SKM-1 (cell line): ENCODE data around the gene MAPK8IP1.

Experiments
- DNase-seq: peaks from one replicate; lab custom pipeline; 2025; ENCODE audit not compliant: unreplicated experiment; lab: John Stamatoyannopoulos, UW

Gene MAPK8IP1

DNA sequence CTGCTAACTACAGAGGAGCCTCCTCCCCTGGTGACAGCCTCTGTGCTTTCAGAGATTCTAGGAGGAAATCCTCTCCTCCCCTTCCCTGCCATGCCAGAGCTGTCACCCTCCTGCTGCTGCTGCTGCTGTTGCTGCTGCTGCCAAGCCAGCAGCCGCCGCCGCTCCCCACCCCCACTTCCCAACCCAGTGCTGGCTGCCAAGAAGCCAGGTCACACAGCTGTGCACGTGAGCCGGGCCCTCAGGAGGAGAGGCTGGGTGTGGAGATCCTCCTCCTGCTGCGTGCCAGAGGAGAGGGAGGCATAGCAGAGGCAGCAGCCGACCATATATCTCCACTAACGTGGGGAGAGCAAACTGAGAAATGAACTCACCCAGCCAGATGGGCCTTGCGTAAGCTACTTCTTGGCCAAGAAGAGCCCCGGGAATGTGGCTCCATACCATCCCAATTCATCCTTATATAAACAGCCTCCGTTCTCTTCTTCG, 25.8 kb upstream of the MAPK8IP1 start:
- DNase-seq, result no peak

DNA sequence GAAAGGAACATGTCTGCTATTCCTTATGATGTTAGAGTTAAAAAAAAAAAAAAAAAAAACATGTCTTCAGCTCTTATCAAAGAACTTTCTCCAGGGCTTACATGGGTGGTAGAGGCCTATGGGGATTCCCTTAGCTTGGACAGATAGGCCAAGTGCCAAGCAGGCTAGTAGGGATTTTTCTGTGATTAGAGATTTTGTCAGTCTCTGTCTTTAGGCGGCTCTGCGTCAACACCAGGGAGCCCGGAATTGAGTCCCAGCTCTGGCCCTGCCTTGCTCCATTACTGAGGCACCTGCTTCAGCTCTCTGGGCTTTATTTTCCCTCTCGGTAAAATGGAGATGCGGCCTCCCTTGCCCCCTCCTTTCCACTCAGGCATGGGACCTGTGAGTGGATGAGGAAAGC, 25.1 kb upstream of the MAPK8IP1 start:
- DNase-seq, result no peak

DNA sequence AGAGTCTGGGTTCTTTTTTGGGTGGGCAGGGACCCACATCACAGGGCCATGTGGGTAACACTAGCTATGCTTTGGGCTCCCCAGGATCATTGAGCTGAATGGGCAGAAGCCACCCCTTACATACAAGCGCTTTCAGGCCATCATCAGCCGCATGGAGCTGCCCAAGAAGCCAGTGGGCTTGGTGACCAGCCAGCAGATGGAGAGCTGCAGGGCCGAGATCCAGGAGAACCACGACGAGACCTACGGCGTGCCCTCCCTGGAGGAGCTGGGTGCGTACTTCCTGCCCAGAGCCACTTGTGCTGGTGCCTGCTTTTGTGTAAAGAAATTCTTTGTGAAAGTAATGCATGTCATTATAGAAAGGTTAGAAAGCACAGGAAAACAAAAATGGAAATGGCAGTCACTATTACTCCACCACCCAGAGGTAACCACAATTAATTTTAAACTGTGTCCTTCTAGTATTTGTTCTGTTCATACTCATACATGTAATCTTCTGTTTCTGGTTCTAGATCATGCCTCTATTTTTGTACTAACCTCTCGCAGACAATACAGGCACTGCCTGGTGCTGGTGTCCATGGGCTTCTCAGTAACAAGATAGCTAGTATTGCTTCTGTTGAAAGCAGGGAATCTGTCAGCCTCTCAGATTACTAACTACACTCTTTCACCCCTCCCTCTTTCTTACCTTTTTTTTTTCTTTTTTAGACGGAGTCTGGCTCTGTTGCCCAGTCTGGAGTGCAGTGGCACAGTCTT, 24.5 kb upstream of the MAPK8IP1 start:
- no peak for DNase-seq

DNA sequence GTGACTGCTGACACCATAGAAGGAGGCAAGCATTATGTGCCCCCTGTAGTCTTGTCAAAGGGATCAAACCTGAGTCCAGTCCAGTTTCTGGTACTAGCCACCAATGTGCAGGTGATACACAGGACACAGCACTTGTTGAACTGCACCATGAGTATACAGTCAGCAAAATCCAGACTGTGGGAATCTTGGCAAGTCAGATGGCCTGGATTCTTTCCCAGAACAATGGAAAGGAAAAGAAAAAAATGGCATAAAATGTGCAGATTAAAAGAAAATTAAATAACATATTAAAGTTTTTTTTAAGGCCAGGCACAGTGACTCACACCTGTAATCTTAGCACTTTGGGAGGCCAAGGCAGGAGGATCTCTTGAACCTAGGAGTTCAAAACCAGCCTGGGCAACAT, 21.4 kb upstream of the MAPK8IP1 start:
- DNase-seq, result no peak

DNA sequence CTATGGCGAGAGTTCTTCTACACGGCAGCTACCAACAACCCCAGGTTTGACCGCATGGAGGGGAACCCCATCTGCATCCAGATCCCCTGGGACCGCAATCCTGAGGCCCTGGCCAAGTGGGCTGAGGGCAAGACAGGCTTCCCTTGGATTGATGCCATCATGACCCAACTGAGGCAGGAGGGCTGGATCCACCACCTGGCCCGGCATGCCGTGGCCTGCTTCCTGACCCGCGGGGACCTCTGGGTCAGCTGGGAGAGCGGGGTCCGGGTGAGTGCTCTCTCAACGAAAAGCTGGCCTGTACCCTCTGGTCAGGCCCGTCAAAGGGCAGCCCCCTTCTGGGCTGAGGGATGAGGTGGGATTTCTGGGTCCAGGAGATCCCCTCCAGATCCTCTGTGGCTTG, 15.9 kb upstream of the MAPK8IP1 start:
- no peak for DNase-seq

DNA sequence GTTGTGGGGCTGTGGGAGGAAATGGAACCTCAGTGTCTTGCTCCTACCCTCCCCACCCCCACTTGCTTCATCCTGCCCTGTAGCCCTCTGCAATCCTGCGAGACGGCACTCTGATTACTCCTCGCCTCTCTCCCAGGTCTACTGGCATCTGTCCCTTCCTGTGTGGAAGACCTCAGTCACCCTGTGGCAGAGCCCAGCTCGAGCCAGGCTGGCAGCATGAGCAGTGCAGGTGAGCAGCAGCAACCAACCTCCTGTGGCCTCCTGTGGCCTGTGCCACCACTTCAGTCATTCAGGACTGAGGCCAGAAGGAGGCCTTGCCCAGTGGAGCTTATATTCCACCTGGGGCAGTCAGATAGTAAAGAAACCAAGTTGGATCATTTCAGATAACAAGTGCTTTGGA, 14.7 kb upstream of the MAPK8IP1 start:
- no peak for DNase-seq

DNA sequence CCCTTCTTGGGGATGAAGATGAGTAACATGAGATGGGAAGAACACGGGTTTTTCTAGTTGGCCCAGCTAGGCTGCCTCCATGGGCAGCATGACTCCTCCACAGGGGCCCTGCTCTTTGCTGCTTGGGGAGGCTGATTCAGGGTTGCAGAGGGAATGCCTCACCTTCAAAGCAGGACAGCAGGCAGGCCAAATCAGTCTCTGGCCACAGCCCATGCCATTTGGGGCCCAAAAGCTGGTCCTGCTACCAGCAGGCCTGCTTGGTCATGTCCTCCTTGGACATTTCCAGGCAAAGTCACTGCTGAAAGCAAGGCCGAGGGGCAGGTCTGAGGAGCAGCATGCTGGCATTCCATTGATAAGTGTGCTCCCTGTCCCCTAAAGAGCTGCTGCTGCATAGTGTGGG, 13.8 kb upstream of the MAPK8IP1 start:
- no peak for DNase-seq

DNA sequence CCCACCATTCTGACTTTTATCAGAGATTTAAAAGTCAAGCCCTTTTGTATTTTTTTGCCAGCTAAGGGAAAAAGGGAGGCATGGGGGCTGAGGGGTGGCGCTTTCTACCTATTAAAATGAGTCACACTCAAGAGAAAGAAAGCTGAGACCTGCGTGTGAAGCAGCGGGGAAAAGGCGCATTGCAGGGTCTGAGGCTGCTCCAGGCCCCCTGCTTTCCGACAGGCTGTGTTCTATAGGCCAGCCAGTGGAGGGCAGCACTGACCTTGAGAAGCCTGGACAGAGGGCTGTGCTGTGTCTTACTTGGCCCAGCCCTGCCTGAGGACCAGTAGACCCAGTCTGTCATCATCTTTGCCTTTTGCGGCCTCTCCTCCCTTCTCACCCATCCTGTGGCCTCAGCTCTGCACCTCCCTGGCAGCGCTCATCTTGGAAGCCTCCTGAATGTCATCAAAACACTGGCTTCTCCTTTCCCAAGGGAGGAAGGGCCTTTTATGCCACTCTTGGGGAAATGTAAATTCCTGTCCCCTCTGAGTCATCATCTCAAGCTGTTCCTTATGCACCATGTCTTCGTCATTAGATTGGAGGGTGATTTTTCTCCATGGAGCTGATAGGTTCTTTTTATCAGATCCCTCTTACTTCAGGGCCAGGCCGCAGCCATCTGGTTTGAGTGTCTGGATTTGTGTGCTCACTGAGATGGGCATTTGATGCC, 12.6 kb upstream of the MAPK8IP1 start:
- DNase-seq, result peak; percentile 16

DNA sequence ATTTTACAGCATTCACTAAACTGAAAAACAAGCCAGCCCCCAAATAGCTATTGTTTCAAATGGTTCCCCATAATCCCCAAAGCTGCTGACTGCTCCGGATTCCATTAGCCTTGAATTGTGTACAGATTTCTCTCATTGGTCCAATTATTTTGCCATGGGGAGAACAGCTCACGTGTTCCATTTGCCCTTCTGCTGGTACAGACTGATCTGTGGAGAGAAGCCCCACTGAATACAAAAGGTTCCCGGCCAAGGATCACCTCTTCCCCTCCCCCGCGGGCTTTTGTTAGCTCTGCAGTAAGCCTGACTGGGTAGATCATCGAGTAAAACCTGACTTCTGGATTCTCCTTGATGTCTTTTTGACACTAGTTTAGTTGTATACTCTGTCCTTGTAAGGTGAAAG, 9.1 kb upstream of the MAPK8IP1 start:
- no peak for DNase-seq

DNA sequence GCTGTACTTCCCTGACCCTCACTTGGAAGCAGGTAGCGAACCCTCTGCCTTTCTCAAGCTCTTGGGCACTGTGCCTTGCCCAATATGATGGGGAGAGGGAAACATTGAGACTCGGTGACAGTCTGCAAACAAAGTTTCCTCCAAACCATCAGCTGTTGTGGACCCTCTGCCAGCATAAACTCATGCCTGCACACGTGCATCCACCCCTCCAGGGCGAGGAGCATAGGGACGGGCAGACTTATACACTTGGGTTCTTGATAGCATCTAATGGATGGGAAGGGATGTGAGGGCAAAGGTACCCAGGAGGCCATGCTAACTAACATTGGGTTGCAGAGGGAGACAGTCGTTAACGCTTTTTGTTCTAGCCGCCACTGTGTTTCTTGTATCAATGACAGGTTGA, 8.2 kb upstream of the MAPK8IP1 start:
- no peak for DNase-seq

DNA sequence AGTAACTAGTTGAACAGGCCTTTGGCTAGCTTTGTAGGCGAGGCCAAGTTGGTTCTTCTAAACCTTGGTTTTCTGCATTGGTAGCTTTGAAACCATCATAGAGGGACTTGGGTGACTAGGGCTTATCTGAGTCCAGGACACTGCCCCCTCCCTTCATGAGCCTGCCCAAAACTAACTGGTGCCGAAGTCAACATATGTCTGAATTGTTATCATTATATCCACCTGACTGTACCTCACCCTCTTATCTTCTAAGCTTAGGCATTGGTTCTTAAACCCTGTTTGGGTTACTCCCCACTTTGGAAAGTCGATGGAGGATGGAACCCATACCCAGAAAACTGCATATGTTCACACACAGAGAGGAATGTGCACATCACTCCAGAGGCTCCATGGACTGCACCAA, 7.6 kb upstream of the MAPK8IP1 start:
- no peak for DNase-seq

DNA sequence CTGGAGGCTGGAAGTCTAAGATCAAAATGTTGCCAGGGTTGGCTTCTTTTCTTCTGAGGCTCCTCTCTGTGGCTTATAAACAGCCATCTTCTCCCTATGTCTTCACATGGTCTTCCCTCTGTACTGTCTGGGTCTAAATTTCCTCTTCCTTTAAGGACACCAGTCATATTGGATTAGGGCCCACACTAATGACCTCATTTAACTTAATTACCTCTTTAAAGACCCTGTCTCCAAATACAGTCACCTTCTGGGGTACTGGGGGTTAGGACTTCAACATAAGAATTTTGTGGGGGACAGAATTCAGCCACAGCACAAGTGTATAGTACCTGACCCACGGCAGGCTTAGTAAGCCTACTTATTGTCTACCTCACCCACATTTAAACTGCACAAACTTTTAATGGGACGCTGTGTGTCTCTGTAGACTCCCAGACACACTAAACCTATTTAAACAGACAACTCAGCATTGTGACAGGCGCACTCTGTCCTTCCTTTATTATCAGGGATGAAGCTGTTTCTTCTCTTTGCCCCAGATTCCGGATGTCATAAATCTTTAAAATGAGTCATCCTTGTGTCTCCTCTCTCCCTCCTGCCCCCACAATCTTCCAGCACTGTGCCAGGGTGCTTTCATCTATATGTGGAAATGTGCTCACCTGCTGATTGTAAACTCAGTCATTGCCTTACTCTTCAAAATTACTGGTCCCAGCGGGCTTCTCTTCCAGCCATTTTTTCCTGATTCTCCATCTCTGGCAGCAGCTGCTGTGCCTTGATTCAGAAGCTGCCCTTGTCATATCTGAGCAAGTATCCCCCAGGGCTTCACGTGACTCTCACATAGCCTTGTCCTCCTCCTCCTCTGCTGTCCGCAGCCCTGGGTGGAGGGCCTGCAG, 5.4 kb upstream of the MAPK8IP1 start:
- DNase-seq, result no peak

DNA sequence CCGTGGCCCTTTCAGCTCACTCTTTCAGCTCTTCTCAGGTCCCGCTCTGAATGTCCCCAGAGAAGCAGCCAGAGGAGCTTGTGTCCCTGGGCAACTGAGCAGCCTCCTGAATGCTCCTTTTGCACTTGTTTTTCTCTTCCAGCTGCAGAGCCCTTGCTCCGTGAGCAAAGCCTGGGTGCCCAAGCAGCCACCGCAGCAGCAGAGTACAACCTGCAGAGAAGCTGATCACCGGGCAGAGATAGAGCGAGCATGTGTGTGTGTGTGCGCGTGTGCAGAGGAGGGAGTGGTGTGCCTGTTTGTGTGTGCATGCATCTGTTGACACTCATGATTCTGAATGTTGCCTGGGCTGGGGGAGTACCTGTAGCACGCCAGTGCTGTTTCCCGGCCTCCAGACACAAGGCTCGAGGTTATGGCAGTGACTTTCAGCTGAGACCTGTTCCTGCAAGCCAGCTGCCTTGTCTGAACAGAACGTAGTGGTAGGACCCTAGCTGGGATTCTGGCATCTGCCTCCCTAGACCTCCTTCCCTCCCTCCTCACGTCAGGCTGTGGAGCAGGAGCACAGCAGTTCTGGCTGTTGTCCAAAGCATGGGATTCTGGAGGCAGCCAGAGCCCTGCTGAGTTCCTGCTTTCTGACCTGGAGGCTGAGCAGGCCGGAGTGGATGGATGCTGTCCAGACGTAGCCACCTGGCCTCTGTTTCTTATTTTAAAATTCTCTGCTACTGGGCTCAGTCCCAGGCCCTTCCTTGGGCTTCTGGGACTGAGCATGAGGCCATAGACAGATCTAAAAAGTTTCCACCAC, 4.5 kb upstream of the MAPK8IP1 start:
- no peak for DNase-seq

DNA sequence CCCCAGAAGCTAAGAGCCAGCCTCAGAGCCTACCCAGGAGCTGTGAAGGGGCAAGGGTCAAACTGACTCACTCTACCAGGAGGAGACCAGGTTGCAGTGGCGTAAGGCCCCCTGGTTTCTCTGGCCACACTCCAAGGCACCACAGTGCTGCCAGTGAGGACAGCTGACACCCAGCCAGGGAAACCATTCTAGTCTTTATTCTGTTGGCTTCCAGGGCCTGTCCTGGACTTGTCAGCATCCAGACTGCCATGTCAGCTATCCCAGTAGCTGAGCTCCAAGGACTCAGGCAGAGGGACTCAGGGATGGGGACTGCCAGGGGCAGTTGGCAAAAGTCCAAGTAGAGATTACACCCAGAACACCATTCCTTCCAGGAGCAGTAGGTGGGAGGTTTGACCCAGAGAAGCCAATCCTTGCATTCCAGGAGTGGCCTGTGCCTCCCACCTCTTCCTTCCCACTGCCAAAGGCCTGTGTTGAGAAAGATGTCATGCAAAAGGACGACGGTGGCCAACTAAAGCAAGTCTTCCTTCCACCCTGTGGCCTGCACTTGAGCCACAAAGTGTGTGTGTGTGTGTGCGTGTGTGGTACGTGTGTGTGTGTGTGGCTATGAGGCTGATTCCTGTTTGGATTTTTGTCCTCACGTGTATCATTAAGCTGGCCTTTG, 3.6 kb upstream of the MAPK8IP1 start:
- no peak for DNase-seq

DNA sequence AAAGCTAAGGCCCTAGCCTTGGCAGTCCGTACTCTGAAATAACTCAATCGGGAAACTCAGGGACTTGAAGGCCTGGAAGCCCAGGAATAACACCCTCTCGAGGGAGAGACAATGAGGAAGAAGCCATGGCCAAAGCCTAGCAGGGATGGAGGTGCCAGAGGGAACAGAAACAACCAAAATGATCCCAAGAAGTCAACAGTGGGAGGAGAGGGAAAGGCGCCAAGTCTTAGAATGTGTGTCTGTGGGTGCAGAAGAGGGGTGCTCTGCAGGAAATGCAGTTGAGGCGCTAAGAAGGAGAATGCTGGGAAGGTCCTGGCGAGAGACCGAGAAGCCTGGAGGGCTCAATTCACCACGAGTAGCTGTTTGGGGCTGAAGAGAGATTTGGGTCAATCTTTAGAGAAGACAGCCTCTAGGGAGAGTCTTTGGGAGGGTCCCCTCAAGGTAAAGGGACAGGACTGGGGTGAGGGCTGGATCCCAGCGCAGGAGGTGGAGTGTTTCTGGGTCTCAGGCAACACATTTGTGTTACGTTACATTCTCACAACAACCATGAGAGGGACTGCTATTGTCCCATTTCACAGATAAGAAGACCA, 760 bp upstream of the MAPK8IP1 start:
- DNase-seq, result no peak

DNA sequence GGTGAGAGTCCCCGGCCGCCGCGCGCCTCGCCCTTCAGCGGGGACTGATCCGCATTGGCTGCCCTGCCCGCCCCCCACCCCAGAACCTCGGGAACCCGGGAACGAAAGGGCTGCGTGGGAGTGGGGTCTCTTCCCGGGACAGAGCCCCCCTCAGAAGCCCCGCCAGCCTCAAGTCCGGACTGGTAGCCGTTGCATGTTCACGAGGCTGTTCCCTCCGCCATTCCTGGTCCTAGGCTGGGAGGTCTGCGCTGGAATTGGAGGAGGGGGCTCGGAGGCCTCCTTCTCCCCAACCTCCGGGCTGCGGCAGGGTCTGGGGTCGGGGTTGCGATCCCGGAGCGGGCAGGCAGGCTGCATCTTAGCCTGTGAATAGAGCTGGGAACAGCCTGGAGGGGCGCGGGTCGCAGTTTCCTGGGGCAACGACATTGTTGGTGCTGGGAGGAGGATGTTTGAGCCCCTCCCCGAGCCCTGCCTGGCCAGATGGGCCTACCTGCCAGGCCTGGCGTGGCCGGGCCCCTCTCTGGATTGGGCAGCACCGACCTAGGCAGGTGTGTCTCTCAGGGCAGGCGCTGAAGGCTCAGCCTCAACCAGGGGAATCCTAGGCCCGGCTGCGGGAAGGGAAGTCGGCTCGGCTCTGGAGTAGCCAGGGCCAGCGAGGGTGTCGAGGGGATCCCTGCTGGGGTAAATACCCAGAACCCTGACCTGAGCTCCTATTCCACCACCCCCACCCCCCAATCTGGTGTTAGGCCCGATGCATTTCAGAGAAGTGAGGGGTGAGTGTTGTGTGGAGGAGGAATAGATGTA, 670 bp downstream of the MAPK8IP1 start:
- DNase-seq, result no peak

DNA sequence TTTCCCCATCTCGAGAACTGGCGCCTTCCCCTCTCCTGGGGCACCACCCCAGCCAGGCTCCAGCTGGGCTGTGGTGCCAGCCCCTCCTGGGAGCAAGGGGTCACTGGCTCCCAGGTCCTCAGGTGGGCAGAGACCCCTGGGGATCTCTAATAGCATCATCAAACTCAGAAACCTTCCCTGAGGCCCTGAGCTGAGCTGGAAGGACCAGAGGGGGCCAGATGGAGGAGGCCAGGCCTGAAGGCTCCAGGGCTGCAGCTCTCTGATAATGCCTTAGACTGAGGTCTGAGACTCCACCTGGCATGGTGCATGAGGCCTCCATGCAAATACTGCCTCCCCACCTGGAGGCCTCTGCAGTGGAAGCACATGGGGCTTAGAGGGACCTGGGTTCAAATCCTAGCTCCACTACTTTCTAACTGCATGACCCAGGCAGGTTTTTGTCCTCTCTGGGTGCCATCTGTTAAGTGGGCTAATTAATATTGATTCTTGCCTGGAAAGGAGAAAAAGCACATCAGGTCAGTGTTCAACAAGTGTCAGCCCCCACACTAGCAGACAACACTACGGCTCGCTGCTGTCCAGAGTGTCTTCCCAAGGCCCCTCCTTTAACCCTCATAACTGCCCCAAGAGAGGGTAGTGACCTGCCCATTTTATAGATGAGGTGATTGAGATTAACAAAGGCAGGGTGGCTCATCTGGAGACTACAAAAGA, 1.5 kb downstream of the MAPK8IP1 start:
- no peak for DNase-seq

DNA sequence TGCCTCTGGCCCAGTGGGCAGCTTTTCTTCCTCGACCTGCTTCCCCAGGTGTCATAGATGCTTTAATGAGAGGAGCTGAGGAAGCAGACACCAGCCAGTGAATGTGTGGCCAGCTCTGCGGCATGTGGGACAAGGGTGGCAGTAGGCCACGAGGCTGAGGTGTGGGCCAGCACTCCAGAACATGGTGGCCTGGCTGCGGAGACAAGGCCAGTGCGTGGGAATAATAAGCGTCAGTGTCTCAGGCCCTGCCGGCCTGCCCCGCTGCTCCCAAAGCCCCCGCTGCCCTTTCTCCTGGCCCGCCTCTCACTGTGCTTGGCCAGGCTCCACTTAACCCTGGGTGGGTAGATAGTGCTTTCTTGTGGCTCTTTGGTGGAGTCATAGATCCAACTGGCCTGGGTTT, 2.1 kb downstream of the MAPK8IP1 start:
- no peak for DNase-seq

DNA sequence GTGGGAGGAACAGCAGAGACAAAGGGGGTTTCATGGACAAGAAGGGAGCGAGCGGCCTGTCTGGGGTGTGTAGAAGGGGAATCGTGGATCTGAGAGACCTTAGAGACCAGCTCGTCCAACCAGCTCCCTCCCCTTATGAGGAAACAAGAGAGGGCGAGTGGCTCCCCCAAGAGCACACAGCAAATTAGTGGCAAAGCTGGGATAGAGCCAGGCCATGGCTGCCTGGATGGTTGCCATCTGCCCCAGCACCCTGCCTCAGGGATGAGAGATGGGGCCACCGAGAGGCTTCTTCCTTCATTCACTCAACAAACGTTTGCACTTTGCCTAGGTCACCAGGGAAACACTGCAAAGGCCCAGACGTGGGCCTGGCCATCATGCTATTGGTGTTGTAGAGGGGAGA, 4.1 kb downstream of the MAPK8IP1 start:
- no peak for DNase-seq
